ENCODE data around the gene UNC119B. TPM values are rescaled to one million over a fixed set of nuclear protein-coding genes. Genes with fewer than 3 reads are reported as not detected.

UNC119B gene
- total RNA-seq, 4 donors from 2014 or later = 4.7 to 8.7 (median 7.8) TPM

GRCh38 chr12:120764816-120765215 is 54.6 kb downstream of the UNC119B start:
- H3K27me3 ChIP-seq = no peaks in the 10 kb centered on the region
- TF ChIP-seq, protein P1, sequence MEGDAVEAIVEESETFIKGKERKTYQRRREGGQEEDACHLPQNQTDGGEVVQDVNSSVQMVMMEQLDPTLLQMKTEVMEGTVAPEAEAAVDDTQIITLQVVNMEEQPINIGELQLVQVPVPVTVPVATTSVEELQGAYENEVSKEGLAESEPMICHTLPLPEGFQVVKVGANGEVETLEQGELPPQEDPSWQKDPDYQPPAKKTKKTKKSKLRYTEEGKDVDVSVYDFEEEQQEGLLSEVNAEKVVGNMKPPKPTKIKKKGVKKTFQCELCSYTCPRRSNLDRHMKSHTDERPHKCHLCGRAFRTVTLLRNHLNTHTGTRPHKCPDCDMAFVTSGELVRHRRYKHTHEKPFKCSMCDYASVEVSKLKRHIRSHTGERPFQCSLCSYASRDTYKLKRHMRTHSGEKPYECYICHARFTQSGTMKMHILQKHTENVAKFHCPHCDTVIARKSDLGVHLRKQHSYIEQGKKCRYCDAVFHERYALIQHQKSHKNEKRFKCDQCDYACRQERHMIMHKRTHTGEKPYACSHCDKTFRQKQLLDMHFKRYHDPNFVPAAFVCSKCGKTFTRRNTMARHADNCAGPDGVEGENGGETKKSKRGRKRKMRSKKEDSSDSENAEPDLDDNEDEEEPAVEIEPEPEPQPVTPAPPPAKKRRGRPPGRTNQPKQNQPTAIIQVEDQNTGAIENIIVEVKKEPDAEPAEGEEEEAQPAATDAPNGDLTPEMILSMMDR (IDR thresholded peaks at IDR 0.05 in 4 of 5, conservative IDR thresholded peaks at IDR 0.05 in 1 of 5) = no peak
- TF ChIP-seq POLR2A (IDR thresholded peaks at IDR 0.05) = no peak
- H3K27ac ChIP-seq = peak overlapping the region; percentile 17 to 43 (median 34)
- DNase-seq (no peak), ATAC-seq (no peak)
- H3K4me1 ChIP-seq = peaks cover 25 to 26% of the 10 kb centered on the region in 2 donors
- in situ Hi-C loops (cut with MboI; ENCODE audit: low sequenced_read_pairs in 4 of 4) (no loop called here), intact Hi-C loops (cut with DNase I; ENCODE audit: low total_unique reads) (loop anchor here (5.0 kb wide), 2 partner anchors 78 to 1327 kb away; partner anchors contain the start of gene MLEC)
- H3K9me3 ChIP-seq = no peaks in the 10 kb centered on the region
- peaks cover 0 to 46% of the 10 kb centered on the region in 2 donors for H3K36me3 ChIP-seq
- no peak overlapping the region for H3K4me3 ChIP-seq

GRCh38 chr12:120766566-120766965 is 56.3 kb downstream of the UNC119B start:
- Histone ChIP-seq H3K9me3 (no peaks in the 10 kb centered on the region), H3K4me1 (peaks cover 8 to 9% of the 10 kb centered on the region in 2 donors), H3K27ac (peak overlapping the region; percentile 16 to 61 (median 36)), H3K27me3 (no peaks in the 10 kb centered on the region), H3K4me3 (no peak overlapping the region), H3K36me3 (peaks cover 0 to 46% of the 10 kb centered on the region in 2 donors)
- no peak for TF ChIP-seq POLR2A (IDR thresholded peaks at IDR 0.05)
- TF ChIP-seq, protein P1 (IDR thresholded peaks at IDR 0.05 in 4 of 5, conservative IDR thresholded peaks at IDR 0.05 in 1 of 5) = no peak
- ATAC-seq (no peak), DNase-seq (no peak)
- in situ Hi-C loops (cut with MboI; ENCODE audit: low sequenced_read_pairs in 4 of 4) = no loop called here
- intact Hi-C loops (cut with DNase I; ENCODE audit: low total_unique reads) = no loop called here

DNA sequence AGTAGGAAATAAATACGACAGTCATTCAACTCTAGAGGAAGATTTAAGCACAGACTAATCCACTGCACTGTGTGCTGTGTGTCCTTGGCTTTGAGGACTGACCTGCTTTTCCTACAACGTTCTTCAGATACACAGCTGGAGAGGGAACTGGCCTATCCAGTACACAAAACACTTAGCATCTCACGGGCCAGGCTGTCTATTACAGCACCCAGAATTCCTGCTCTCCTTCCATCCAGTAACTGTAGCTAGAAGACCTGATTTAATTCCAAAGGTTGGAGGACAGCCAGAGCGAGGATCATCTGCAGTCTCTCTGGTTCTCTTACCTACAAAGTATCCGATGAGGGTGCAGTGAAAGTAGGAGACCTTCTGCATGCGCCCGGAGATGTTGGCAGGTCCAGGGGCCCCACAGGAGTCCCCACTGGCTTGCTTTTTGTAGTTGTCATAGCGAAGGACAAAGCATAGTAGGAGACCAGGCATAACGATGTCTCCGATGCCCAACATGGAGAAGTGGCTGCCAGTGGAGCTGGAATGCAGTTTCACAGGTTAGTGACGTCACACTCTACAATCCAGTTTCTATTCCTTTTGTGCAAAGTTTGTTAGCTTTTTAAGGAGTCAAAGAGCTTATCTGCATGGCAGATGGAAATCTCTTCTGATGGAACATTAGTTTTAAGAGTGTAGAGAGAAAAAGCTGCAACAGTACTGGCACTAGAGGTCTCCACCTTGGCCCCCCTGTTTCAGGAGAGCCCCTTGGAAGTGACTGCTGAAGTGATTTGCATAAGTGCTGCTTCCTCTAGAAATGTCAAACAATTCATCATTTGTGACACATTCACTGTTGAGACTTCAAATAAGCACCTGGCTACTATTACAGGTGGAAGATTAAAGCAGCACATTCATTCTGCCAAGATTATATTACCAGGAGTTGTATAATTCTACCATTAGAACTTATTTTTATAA is 57.1 kb downstream of the UNC119B start:
- Histone ChIP-seq H3K27me3 (no peaks in the 10 kb centered on the region), H3K27ac (peak overlapping the region; percentile 16 to 61 (median 36)), H3K36me3 (peaks cover 0 to 46% of the 10 kb centered on the region in 2 donors), H3K9me3 (no peaks in the 10 kb centered on the region), H3K4me3 (no peak overlapping the region), H3K4me1 (peaks cover under 1 to 2% of the 10 kb centered on the region in 2 donors)
- ATAC-seq (peak; percentile 15 to 67), DNase-seq (no peak)
- intact Hi-C loops (cut with DNase I; ENCODE audit: low total_unique reads) = no loop called here
- in situ Hi-C loops (cut with MboI; ENCODE audit: low sequenced_read_pairs in 4 of 4) = no loop called here
- TF ChIP-seq POLR2A (IDR thresholded peaks at IDR 0.05) = no peak
- TF ChIP-seq, protein P1 (IDR thresholded peaks at IDR 0.05 in 4 of 5, conservative IDR thresholded peaks at IDR 0.05 in 1 of 5) = no peak

GRCh38 chr12:120771097-120771496 is 60.8 kb downstream of the UNC119B start:
- Histone ChIP-seq H3K27me3 (no peaks in the 10 kb centered on the region), H3K9me3 (no peaks in the 10 kb centered on the region), H3K27ac (no peak overlapping the region), H3K4me1 (peaks cover 8 to 25% of the 10 kb centered on the region in 2 donors), H3K36me3 (peaks cover 0 to 26% of the 10 kb centered on the region in 2 donors), H3K4me3 (no peak overlapping the region)
- ATAC-seq = no peak
- TF ChIP-seq, protein P1 (IDR thresholded peaks at IDR 0.05 in 4 of 5, conservative IDR thresholded peaks at IDR 0.05 in 1 of 5) = no peak
- no peak for TF ChIP-seq POLR2A (IDR thresholded peaks at IDR 0.05)
- in situ Hi-C loops (cut with MboI; ENCODE audit: low sequenced_read_pairs in 4 of 4) (no loop called here), intact Hi-C loops (cut with DNase I; ENCODE audit: low total_unique reads) (no loop called here)
- no peak for DNase-seq

Other genes with a start within 250 kb of the UNC119B start
- gene SRSF9, start 240.7 kb upstream of the UNC119B start, total RNA-seq = 10 to 100 TPM; 13.5 to 18.6 (median 16.0) TPM
- gene DYNLL1, start 214.3 kb upstream of the UNC119B start, total RNA-seq = 10 to 100 TPM; 16.7 to 45.0 (median 32.6) TPM
- gene COQ5, start 181.3 kb upstream of the UNC119B start, total RNA-seq = 10 to 100 TPM; 34.5 to 47.3 (median 39.2) TPM
- 100 to 1,000 TPM; 152 to 282 (median 247) TPM for gene RNF10, start 176.1 kb upstream of the UNC119B start, total RNA-seq
- gene POP5, start 129.1 kb upstream of the UNC119B start, total RNA-seq = 10 to 100 TPM; 12.2 to 23.3 (median 15.2) TPM
- gene CABP1, start 69.8 kb upstream of the UNC119B start, total RNA-seq = 1 to 10 TPM in 1 of 4 donors, under 1 TPM in 2, not detected in 1; 0.52 to 1.6 (median 0.62) TPM
- 10 to 100 TPM; 46.5 to 89.4 (median 60.1) TPM for gene MLEC, start 23.3 kb upstream of the UNC119B start, total RNA-seq
- 100 to 1,000 TPM; 166 to 224 (median 200) TPM for gene ACADS, start 15.4 kb downstream of the UNC119B start, total RNA-seq
- 10 to 100 TPM; 10.1 to 21.3 (median 10.6) TPM for gene SPPL3, start 193.9 kb downstream of the UNC119B start, total RNA-seq